ENCODE data around the gene ISOC2. TPM values are rescaled to one million over a fixed set of nuclear protein-coding genes. Genes with fewer than 3 reads are reported as not detected.

The ISOC2 gene
- total and polyA plus RNA-seq, 9 of the 15 experiments (the other 6 are each of a cell fraction or from before 2014, with no cell fraction given): 1.2 to 229 (median 58.3) TPM

GRCh38 chr19:55437410-55437809 lies 24.0 kb downstream of the ISOC2 start (continued):
- TF ChIP-seq ZSCAN29 (IDR thresholded peaks at IDR 0.05) (no peak), ATF1 (CRISPR knock-in tag; IDR thresholded peaks at IDR 0.05) (no peak), ATF1 (tag; IDR thresholded peaks at IDR 0.05) (no peak), ZNF124 (CRISPR knock-in tag; IDR thresholded peaks at IDR 0.05) (no peak), TARDBP (IDR thresholded peaks at IDR 0.05) (no peak), MITF (IDR thresholded peaks at IDR 0.05) (no peak), ZNF511 (CRISPR knock-in tag; IDR thresholded peaks at IDR 0.05) (peak; percentile 93; the same call in 1 of the 2 replicates), ZNF445 (CRISPR knock-in tag; IDR thresholded peaks at IDR 0.05; ENCODE audit: low read depth) (no peak), CBFA2T2 (conservative IDR thresholded peaks at IDR 0.05) (no peak), PHB (CRISPR knock-in tag; IDR thresholded peaks at IDR 0.05) (no peak), EP300 (IDR thresholded peaks at IDR 0.05; ENCODE audit: low read length) (no peak), ZNF778 (CRISPR knock-in tag; IDR thresholded peaks at IDR 0.05) (no peak), COPS2 (conservative IDR thresholded peaks at IDR 0.05) (no peak), CHD4 (IDR thresholded peaks at IDR 0.05; ENCODE audit: insufficient read depth, insufficient replicate concordance, low read depth, low read length, poor library complexity, severe bottlenecking) (no peak), PRPF4 (IDR thresholded peaks at IDR 0.05; ENCODE audit: insufficient read depth, low read depth, low read length, poor library complexity, severe bottlenecking) (no peak), PHB2 (IDR thresholded peaks at IDR 0.05; ENCODE audit: low read depth) (no peak), NFXL1 (CRISPR knock-in tag; IDR thresholded peaks at IDR 0.05) (no peak), RNF2 (IDR thresholded peaks at IDR 0.05) (no peak), POLR2AphosphoS5 (IDR thresholded peaks at IDR 0.05; ENCODE audit: control insufficient read depth, insufficient read depth, low read depth, low read length) (no peak), CREB3L1 (IDR thresholded peaks at IDR 0.05; ENCODE audit: borderline replicate concordance, low read depth) (no peak), ZNF639 (CRISPR knock-in tag; conservative IDR thresholded peaks at IDR 0.05 in 1 of 2, IDR thresholded peaks at IDR 0.05 in 1 of 2) (no peak), ZNF668 (CRISPR knock-in tag; IDR thresholded peaks at IDR 0.05) (no peak), ZNF644 (tag; IDR thresholded peaks at IDR 0.05; ENCODE audit: low read depth) (0 out of 2 replicates have a peak, but pooled peaks have one; percentile 44), ZFPM2 (CRISPR knock-in tag; IDR thresholded peaks at IDR 0.05) (no peak), HLTF (IDR thresholded peaks at IDR 0.05) (no peak), CREM (IDR thresholded peaks at IDR 0.05; ENCODE audit: low read depth) (peak; percentile 49), SETDB1 (IDR thresholded peaks at IDR 0.05; ENCODE audit: low read length) (no peak)
